GM12878 (cell line): ENCODE results near the gene MED22. TPM values are rescaled to one million over a fixed set of nuclear protein-coding genes. Genes with fewer than 3 reads are reported as not detected.

Source experiments
- ATAC-seq: fragments of 200-7000 bp; cut with Tn5 transposase; 3 replicates; pipeline ENCODE4 v1.9.1; 2020; ENCODE audit warnings: mild to moderate bottlenecking, moderate library complexity
- BruUV-seq: library from RNA; stranded (reverse); fragments of 400-500 nt; replicated peaks from 2 replicates; lab custom pipeline; 2021; lab: Mats Ljungman, UMichigan
- CTCF ChIA-PET: fragments of 300-600 bp; sonication (Branson Sonifier 250); formaldehyde crosslinking; extraction: SDS; loops from one replicate; lab custom pipeline; 2021; ENCODE audit warnings: inconsistent platforms; lab: Yijun Ruan, JAX
- POLR2A ChIA-PET: fragments of 350-600 bp; formaldehyde crosslinking; extraction: SDS; loops from one replicate; lab custom pipeline; 2021; ENCODE audit warnings: inconsistent platforms; lab: Charles Lee
- RAD21 ChIA-PET: fragments of 300-600 bp; sonication (Branson Sonifier 250); formaldehyde crosslinking; loops from one replicate; lab custom pipeline; 2023; ENCODE audit warnings: antibody characterized with exemption; ENCODE audit not compliant: unreplicated experiment; lab: Charles Lee
- SMC1A ChIA-PET: fragments of 300-600 bp; sonication (Branson Sonifier 250); formaldehyde crosslinking; loops from one replicate; lab custom pipeline; 2023; ENCODE audit not compliant: unreplicated experiment, uncharacterized antibody; lab: Charles Lee
- DNase-seq: peaks from one replicate; pipeline ENCODE4 v3.0.0-alpha.2; 2011; ENCODE audit warnings: low read depth, low spot score
- FAIRE-seq: peaks from 3 replicates; lab custom pipeline; 2011; peaks lifted over from hg19 to GRCh38; lab: Jason Lieb, UNC
- H2AFZ ChIP-seq: 2 replicates; pipeline ENCODE4 v1.6.0; 2011; ENCODE audit warnings: low read depth, low read length, control low read depth; ENCODE audit not compliant: control insufficient read depth
- H3K27ac ChIP-seq: 2 replicates; pipeline ENCODE4 v1.5.1; 2011; ENCODE audit warnings: control low read depth; ENCODE audit not compliant: control insufficient read depth, insufficient read depth
- H3K27me3 ChIP-seq, 2 experiments: replicated peaks in 1 of 2; 2 replicates each; pipeline versions ENCODE4 v1.6.0 to v1.6.1; 2011; ENCODE audit warnings: low read length in 1 of 2; ENCODE audit not compliant: control insufficient read depth in 2 of 2, insufficient read depth in 2 of 2
- H3K36me3 ChIP-seq, 2 experiments: 2 replicates each; pipeline ENCODE4 v1.5.1; 2011; ENCODE audit warnings: low read length in 1 of 2; ENCODE audit not compliant: control insufficient read depth in 2 of 2, insufficient read depth in 2 of 2
- H3K4me1 ChIP-seq: 2 replicates; pipeline ENCODE4 v1.6.1; 2011; ENCODE audit warnings: mild to moderate bottlenecking, low read length, moderate library complexity, mixed read lengths; ENCODE audit not compliant: control insufficient read depth, insufficient read depth
- H3K4me2 ChIP-seq: 2 replicates; pipeline ENCODE4 v1.6.0; 2011; ENCODE audit warnings: control low read depth; ENCODE audit not compliant: control insufficient read depth, insufficient read depth
- H3K4me3 ChIP-seq: fragments of 200-600 bp; sonication (generic); 2 replicates; pipeline ENCODE4 v1.5.1; 2016
- H3K79me2 ChIP-seq: 2 replicates; pipeline ENCODE4 v1.6.0; 2011; ENCODE audit warnings: low read length; ENCODE audit not compliant: control insufficient read depth, insufficient read depth
- H3K9ac ChIP-seq: 2 replicates; pipeline ENCODE4 v1.8.0; 2011; ENCODE audit warnings: low read length, control low read depth, mixed read lengths; ENCODE audit not compliant: control insufficient read depth, insufficient read depth
- H3K9me3 ChIP-seq: replicated peaks from 3 replicates; pipeline ENCODE4 v1.5.1; 2011; ENCODE audit warnings: mild to moderate bottlenecking, low read length; ENCODE audit not compliant: control insufficient read depth, insufficient read depth
- H4K20me1 ChIP-seq: 2 replicates; pipeline ENCODE4 v1.6.0; 2011; ENCODE audit not compliant: control insufficient read depth, insufficient read depth
- CBX5 ChIP-seq: sonication (generic); IDR thresholded peaks from 2 replicates; pipeline ENCODE4 v1.6.1; 2016; ENCODE audit warnings: low read depth, moderate library complexity, mild to moderate bottlenecking, inconsistent platforms
- CREB1 ChIP-seq: IDR thresholded peaks from 2 replicates; pipeline ENCODE4 v1.6.1; 2012; ENCODE audit warnings: low read depth, mild to moderate bottlenecking, inconsistent platforms
- E4F1 ChIP-seq: fragments of 450-650 bp; IDR thresholded peaks from 2 replicates; pipeline ENCODE4 v1.6.1; 2018; ENCODE audit warnings: borderline replicate concordance, mild to moderate bottlenecking; ENCODE audit not compliant: partially characterized antibody
- ETV6 ChIP-seq, 2 experiments: fragments of 450-650 bp in 1 of 2; IDR thresholded peaks in 1 of 2; conservative IDR thresholded peaks in 1 of 2; 2 replicates each; pipeline ENCODE4 v1.6.1; 2014; ENCODE audit warnings: antibody characterized with exemption in 1 of 2, borderline replicate concordance in 1 of 2, low read depth in 1 of 2, mild to moderate bottlenecking in 1 of 2, moderate library complexity in 1 of 2
- JUNB ChIP-seq: IDR thresholded peaks from 2 replicates; pipeline ENCODE4 v1.6.1; 2016; ENCODE audit warnings: antibody characterized with exemption, mild to moderate bottlenecking
- MEF2B ChIP-seq: fragments of 450-650 bp; IDR thresholded peaks from 2 replicates; pipeline ENCODE4 v1.6.1; 2018; ENCODE audit warnings: mild to moderate bottlenecking, moderate library complexity; ENCODE audit not compliant: partially characterized antibody, poor library complexity, severe bottlenecking
- NR2C2 ChIP-seq: IDR thresholded peaks from 2 replicates; pipeline ENCODE4 v1.6.1; 2011; ENCODE audit warnings: borderline replicate concordance, low read depth; ENCODE audit not compliant: control insufficient read depth, insufficient read length
- NR2F1 ChIP-seq: fragments of 450-650 bp; conservative IDR thresholded peaks from 2 replicates; pipeline ENCODE4 v1.6.1; 2017; ENCODE audit warnings: mild to moderate bottlenecking
- POLR2A ChIP-seq: IDR thresholded peaks from 2 replicates; pipeline ENCODE4 v1.6.1; 2011; ENCODE audit warnings: low read depth, mild to moderate bottlenecking, low read length
- SIX5 ChIP-seq: IDR thresholded peaks from 2 replicates; pipeline ENCODE4 v1.6.1; 2011; ENCODE audit warnings: mild to moderate bottlenecking, low read depth, low read length, moderate library complexity; ENCODE audit not compliant: severe bottlenecking
- SREBF1 ChIP-seq: IDR thresholded peaks from 2 replicates; pipeline ENCODE4 v1.6.1; 2012; ENCODE audit warnings: mild to moderate bottlenecking, low read length
- SREBF2 ChIP-seq: IDR thresholded peaks from 2 replicates; pipeline ENCODE4 v1.6.1; 2012; ENCODE audit warnings: mild to moderate bottlenecking, low read length
- ZNF24 ChIP-seq: fragments of 450-650 bp; IDR thresholded peaks from 2 replicates; pipeline ENCODE4 v1.6.1; 2017; ENCODE audit warnings: antibody characterized with exemption, mild to moderate bottlenecking
- WGBS: methylation state at CpG from one replicate; pipeline ENCODE4 v1.1.6; 2016; ENCODE audit warnings: low lambda C conversion rate; ENCODE audit not compliant: insufficient replicate concordance, insufficient coverage; ENCODE audit errors: missing lambda C conversion rate; 5-methylcytosine and 5-hydroxymethylcytosine counted together
- in situ Hi-C: fragments of 300-500 bp; cut with MboI; formaldehyde crosslinking; loops from 9 replicates; pipeline ENCODE4 v1.14.3; 2018; ENCODE audit warnings: mixed read lengths
- intact Hi-C: fragments of 100-400 bp; cut with micrococcal nuclease; formaldehyde crosslinking; loops from one replicate; pipeline ENCODE4 v1.14.2; 2022; ENCODE audit not compliant: unreplicated experiment
- polyA plus RNA-seq, 11 experiments: library from polyadenylated mRNA; depleted of rRNA in 4 of 11; unstranded in 6 of 11; stranded (reverse) in 5 of 11; fragments of >200 nt; fragmentation: Nextera tagmentation in 4 of 11; fragmentation: Illumina TruSeq in 1 of 11; extraction: Ambion mirVana in 4 of 11; extraction: Trizol in 1 of 11; gene quantifications; 1 replicate in 1 of 11; 2 replicates in 10 of 11; pipeline versions ENCODE4 v1.2.1 to v1.2.3, GENCODE V29; 2011 to 2016; ENCODE audit warnings: inconsistent platforms in 2 of 11, missing spikeins in 2 of 11, low read depth in 1 of 11
- total RNA-seq, 4 experiments: library from RNA; depleted of rRNA in 3 of 4; stranded (reverse); fragments of >200 nt in 3 of 4; fragmentation: Illumina TruSeq in 1 of 4; extraction: Trizol in 1 of 4; gene quantifications; 2 replicates each; pipeline versions ENCODE4 v1.2.1 to v1.2.3, GENCODE V29; 2013 to 2021
- TF ChIP-seq, protein P1 (sequence below): fragments of 450-650 bp; IDR thresholded peaks from 2 replicates; pipeline ENCODE4 v1.6.1; 2016; ENCODE audit warnings: mild to moderate bottlenecking
- TF ChIP-seq, protein P2 (sequence below): fragments of 450-650 bp; IDR thresholded peaks from 2 replicates; pipeline ENCODE4 v1.6.1; 2017; ENCODE audit warnings: antibody characterized with exemption, mild to moderate bottlenecking, moderate library complexity

Gene MED22
- total and polyA plus RNA-seq, 10 of the 15 experiments (the other 5 are each of a cell fraction or from before 2014, with no cell fraction given) = 1.4 to 42.1 (median 24.6) TPM

DNA sequence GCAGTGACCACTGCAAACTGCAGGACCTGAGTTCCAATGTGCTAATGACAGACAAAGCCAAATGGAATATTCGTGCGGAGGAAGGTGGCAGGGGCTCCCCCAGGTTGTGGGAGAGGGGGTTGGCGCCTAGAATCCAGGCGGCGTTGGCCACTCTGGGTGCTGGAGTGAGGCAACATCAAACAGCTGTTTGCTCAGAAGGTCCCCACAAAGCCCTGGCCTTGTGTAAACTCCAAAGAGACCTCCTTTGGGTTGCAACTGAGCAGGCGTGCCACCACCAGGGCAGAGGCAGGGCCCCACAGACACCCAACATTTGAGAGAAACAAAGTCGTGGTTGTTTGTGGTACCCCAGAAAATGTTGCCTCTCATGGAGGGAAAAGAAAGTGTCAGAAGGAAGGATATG, 42.8 kb upstream of the MED22 start:
- ChIA-PET CTCF (interaction anchor here (0.6 kb wide), 1 partner anchor 152 kb away, joined by 3 read pairs; no protein-coding TSS in a partner anchor), SMC1A (no interaction called here), POLR2A (no interaction called here), RAD21 (no interaction called here)
- in situ Hi-C loops (no loop called here), intact Hi-C loops (no loop called here)
- DNase-seq = no peak
- H4K20me1 ChIP-seq = no peaks in the 10 kb centered on the region
- H3K4me2 ChIP-seq = no peak overlapping the region
- no peaks in the 10 kb centered on the region for H3K4me1 ChIP-seq
- no peaks in the 10 kb centered on the region for H3K36me3 ChIP-seq
- H3K79me2 ChIP-seq = no peaks in the 10 kb centered on the region
- H3K9me3 ChIP-seq = no peaks in the 10 kb centered on the region
- H3K27ac ChIP-seq = no peak overlapping the region
- no peak overlapping the region for H3K4me3 ChIP-seq
- H2AFZ ChIP-seq = no peak overlapping the region
- no TSS peak for BruUV-seq
- no peak for FAIRE-seq
- H3K9ac ChIP-seq = no peak overlapping the region
- 36% methylated on average over 7 of the region's 7 CpGs for WGBS
- no peak for TF ChIP-seq ETV6 (conservative IDR thresholded peaks at IDR 0.05 in 1 of 2, IDR thresholded peaks at IDR 0.05 in 1 of 2; ENCODE audit: borderline replicate concordance in 1 of 2, low read depth in 1 of 2)
- TF ChIP-seq NR2C2 = no peak
- TF ChIP-seq SIX5 = no peak
- TF ChIP-seq, protein P1, sequence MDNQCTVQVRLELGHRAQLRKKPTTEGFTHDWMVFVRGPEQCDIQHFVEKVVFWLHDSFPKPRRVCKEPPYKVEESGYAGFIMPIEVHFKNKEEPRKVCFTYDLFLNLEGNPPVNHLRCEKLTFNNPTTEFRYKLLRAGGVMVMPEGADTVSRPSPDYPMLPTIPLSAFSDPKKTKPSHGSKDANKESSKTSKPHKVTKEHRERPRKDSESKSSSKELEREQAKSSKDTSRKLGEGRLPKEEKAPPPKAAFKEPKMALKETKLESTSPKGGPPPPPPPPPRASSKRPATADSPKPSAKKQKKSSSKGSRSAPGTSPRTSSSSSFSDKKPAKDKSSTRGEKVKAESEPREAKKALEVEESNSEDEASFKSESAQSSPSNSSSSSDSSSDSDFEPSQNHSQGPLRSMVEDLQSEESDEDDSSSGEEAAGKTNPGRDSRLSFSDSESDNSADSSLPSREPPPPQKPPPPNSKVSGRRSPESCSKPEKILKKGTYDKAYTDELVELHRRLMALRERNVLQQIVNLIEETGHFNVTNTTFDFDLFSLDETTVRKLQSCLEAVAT = no peak
- no peak for TF ChIP-seq SREBF2
- no peak for TF ChIP-seq MEF2B
- no peak for TF ChIP-seq CREB1
- no peak for TF ChIP-seq CBX5
- TF ChIP-seq E4F1 = no peak
- no peak for TF ChIP-seq SREBF1
- TF ChIP-seq, protein P2, sequence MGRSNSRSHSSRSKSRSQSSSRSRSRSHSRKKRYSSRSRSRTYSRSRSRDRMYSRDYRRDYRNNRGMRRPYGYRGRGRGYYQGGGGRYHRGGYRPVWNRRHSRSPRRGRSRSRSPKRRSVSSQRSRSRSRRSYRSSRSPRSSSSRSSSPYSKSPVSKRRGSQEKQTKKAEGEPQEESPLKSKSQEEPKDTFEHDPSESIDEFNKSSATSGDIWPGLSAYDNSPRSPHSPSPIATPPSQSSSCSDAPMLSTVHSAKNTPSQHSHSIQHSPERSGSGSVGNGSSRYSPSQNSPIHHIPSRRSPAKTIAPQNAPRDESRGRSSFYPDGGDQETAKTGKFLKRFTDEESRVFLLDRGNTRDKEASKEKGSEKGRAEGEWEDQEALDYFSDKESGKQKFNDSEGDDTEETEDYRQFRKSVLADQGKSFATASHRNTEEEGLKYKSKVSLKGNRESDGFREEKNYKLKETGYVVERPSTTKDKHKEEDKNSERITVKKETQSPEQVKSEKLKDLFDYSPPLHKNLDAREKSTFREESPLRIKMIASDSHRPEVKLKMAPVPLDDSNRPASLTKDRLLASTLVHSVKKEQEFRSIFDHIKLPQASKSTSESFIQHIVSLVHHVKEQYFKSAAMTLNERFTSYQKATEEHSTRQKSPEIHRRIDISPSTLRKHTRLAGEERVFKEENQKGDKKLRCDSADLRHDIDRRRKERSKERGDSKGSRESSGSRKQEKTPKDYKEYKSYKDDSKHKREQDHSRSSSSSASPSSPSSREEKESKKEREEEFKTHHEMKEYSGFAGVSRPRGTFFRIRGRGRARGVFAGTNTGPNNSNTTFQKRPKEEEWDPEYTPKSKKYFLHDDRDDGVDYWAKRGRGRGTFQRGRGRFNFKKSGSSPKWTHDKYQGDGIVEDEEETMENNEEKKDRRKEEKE = no peak
- TF ChIP-seq JUNB = no peak
- no peak for TF ChIP-seq POLR2A
- TF ChIP-seq ZNF24 = no peak
- no peak for TF ChIP-seq NR2F1
- ATAC-seq = no peak
- no peaks in the 10 kb centered on the region for H3K27me3 ChIP-seq
